HS-5 (cell line): ENCODE results near the gene CALB2.
"Not testable (repeated sequence)": the region's sequence is repeated elsewhere in the genome, so short reads cannot be mapped to it uniquely, and the experiment has no call there.

Source experiments
- DNase-seq: peaks from one replicate; pipeline ENCODE4 v3.0.0-alpha.2; 2012; ENCODE audit warnings: low read depth

CALB2 gene

DNA sequence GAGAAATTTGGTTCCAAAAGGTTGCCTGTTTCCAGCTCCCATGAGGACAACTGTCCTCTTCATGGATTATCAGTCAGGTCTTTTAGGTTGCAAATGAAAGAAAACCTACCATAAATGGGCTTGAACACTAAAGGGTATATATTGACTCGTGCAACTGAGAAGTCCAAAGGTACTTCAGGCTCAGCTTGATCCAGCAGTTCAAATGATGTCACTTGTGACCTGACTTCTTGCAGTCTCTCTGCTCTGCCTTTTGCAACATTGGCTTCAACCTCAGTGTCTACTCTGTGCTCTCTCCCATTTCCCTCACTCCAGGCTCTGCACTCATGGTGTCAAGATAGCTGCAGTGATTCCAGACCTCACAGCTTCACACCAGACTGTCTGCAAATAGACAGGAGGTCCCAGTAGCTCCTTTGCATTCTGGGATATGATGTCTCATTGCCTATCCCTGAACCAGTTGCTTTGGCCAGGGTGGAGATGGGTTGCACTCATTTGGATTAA lies 5.5 kb upstream of the CALB2 start:
- no peak for DNase-seq

DNA sequence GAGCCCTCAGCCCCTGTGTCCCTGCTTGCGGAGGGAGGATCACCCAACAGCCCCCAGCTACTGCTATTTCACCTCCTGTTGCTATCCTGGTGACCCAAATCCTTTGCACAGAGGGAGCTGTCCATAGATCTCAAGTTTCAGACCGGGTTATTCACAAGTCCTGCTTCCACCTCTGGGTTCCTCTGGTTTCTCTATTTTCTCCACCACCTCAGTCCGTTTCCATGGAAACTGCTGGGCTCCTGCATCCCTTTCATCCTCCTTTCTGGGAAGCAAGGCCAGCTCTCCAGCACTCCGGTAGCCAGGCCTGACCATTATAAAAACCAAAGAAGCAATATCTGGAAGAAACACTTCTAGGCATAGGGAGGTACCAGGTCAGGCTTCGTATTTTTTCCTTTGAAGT lies 4.8 kb upstream of the CALB2 start:
- DNase-seq: no peak

- no peak for DNase-seq
These were observed 4.4 kb upstream of the CALB2 start for GRCh38 chr16:71354156-71354555.

- no peak for DNase-seq
These were observed 2.3 kb upstream of the CALB2 start for GRCh38 chr16:71356051-71356740.

GRCh38 chr16:71356936-71357335 lies 1.6 kb upstream of the CALB2 start:
- not testable (repeated sequence) for DNase-seq

DNA sequence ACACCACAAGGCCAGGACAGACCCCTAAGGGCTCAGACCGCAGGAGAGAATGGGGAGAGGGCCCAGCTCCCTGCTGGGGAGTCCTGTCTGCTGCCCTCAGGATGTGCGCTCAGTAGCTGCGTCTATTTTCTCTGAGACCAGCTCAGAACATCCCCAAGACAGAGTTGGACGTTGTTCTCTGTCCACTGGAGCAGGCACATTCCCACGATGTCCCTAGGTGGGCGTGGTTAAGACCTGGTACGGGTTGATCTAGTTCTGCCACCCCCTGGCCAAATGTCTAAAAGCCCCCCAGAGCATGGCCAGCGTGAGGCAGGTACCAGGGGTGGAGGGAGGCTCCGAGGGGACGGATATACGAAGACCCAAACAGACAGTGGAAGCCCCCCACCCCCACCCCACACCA lies 842 bp upstream of the CALB2 start:
- no peak for DNase-seq

GRCh38 chr16:71359431-71359830 lies 908 bp downstream of the CALB2 start:
- DNase-seq: no peak

DNA sequence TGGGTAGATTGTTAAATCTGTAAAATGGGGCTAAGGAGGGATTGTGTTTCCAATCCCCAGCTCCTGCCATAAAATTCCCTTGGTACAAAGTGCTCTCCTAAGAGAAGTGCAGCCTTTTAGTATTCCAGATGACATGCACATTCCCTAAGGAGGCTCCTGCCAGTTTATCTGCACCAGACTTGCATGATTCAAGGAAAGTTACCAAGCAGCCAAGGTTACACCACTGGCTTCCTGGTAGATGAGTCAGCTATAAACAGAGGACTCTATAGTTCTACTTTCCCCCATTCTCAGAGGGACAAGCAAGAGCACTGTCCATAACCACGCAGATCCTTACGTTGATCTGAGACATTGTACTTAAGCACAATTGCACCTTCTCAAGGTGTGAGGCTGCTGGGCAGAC lies 1.9 kb downstream of the CALB2 start:
- DNase-seq: peak; percentile 89

DNA sequence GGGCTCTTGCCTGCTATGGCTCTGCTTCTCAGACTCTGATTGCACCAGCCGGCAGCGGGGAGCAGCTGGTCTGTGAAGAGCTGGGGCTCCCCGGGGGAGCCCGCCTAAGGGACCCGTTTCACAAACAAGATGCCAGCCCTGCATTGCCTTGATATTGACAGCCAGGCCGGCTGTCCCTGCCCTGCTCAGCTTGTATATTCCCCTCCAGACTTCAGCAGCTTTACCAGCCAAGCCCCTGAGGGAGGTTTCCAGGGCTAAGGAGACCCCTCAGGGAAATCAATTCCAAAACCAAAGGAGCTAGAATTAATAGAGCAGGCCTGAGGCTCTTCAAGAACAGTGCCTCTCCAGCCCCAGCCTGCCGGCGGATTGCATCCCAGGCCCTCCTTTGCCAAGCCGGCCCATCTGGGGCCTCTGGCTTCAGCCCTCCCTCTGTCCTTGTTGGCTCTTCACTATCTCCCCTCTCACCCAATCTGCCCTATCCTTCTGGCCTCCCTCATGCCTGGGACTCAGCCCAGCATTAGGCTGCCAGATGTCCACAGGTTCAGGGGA lies 5.7 kb downstream of the CALB2 start:
- no peak for DNase-seq

DNA sequence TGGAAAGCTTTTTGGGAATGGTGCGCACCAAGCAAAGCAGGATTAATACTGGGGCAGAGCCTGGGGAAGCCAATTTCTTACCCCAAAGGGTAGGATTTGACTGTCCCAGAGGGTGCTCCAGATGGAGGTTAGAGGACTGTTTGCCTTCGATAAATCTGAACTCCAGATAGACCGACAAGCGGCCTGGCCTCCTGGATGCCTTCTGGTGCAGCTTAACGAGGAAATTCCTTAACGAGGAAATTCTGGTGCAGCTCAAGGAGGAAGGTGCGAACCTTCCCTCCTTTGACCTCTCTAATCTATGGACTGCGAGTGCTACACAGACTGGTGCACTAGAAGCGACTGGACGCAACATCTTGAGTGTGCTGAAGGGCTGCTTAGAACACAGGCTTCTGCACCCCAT lies 6.5 kb downstream of the CALB2 start:
- DNase-seq: no peak

GRCh38 chr16:71367241-71367976 lies 8.9 kb downstream of the CALB2 start:
- no peak for DNase-seq

GRCh38 chr16:71368958-71369357 lies 10.4 kb downstream of the CALB2 start:
- no peak for DNase-seq

DNA sequence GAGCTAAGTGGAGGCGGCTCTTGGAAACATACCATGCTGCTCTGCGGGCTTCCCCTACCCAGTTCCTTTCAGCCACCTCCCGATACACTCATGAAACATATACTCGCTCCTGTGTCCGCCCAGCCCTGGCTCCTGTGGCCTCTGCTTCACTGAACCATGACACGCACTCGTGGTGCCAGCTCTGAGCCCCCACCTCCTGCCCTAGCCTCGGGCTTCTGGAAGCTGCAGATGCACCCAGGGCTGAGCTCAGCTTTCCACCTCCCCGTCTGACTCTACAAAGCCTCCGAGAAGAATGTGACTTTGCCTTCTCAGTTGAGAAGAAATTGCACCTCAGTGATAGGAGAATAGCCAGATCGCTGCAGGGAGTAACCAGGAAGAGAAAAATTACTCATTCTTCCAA lies 11.0 kb downstream of the CALB2 start:
- no peak for DNase-seq

DNA sequence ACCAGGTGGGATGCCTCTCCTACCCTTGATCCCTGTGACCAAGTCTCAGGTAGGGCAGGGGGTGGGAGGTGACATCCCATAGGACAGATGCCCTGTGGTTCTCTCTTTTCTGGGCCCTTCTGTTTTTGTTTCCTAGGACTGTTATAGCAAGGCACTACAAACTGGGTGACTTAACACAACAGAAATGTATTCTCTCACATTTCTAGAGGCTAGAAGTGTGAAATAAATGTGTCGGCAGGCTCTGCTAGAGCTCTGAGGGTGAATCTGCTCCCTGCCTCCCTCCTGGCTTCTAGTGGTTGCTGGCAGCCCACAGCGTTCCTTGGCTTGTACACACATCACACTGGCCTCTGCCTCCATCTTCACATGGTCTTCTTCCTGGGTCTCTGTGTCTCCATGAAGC lies 12.7 kb downstream of the CALB2 start:
- no peak for DNase-seq

- no peak for DNase-seq
These were observed 14.6 kb downstream of the CALB2 start for GRCh38 chr16:71373073-71373472.

GRCh38 chr16:71376465-71377157 lies 18.1 kb downstream of the CALB2 start:
- no peak for DNase-seq

DNA sequence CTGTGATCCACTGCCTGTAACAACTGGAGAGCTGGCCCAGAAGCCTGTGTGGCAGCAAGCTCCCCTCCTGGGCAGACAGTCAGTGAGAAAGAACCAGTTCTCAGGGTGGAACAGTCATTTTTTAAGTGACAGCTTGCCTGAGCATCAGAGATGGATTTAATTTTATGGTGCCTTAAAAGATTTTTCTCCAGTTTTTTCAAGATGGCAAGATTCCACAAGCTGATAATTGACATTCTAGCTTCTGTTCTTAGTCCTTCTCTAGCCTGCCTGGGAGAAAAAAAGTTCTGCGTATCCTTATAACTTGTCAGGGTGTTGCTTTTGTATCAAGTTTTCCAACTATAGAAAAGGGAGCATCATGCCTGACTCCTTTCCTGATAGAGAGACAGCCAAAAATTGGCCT lies 21.2 kb downstream of the CALB2 start:
- DNase-seq: no peak

DNA sequence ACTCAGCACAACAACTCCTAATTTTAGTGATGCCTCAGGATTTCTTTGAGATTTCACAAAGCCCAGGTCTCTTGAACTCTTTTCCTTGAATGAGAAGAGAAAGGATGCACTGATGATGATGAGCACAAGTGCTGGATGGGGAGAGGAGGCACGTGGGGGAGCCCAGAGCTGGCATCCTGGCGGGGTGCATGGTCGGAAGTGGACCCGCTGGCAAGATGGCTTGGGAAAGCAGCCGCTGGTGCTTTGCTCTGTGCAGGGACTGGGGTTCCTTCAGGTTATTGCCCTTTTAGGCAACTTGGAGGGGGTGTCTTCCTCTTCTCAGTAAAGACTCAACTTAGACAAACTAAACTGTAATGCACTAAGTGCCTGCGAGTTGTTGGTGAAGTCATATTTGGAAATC lies 22.3 kb downstream of the CALB2 start:
- DNase-seq: no peak

DNA sequence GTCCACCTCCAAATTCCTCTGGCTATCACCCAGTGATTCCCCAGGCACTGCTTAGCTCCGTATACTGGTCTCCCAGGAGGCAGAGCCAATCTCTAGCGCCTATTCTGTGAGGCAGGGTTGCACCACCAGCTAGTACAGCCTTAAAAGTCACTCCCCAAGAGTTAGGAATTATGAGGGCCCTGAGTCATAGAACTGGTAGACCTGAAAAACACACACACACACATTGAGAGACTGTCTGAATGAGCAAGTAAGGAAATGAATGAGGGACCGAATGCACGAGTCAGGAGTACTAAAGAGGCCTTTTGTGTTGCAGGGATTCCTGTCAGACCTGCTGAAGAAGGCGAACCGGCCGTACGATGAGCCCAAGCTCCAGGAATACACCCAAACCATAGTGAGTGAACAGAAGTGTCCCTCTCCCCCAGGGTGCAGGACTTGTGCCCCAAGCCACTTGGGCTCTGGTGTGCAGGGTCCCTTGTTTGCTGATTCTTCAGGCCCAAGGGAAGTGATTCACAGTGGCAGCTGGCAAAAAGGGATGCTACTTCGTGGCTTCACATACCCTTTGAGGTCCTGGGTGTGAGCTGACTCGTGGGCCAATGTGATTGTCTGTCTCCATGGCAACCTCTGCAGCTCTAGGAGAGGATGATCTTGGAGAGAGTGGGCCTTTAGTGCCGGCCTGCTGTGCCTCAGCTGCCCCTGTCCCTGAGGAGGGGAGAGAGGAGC lies 24.7 kb downstream of the CALB2 start:
- DNase-seq: no peak

GRCh38 chr16:71384073-71384724 lies 25.7 kb downstream of the CALB2 start:
- DNase-seq: no peak

- no peak for DNase-seq
These were observed 28.7 kb downstream of the CALB2 start for GRCh38 chr16:71387045-71387871.
